Dermis lymphatic vessel endothelial cell (primary cell): Measurements from ENCODE around the gene KIAA1210. TPM values are rescaled to one million over a fixed set of nuclear protein-coding genes. Genes with fewer than 3 reads are reported as not detected.

Experiments
- total RNA-seq: library from RNA; depleted of rRNA; stranded (reverse); fragments of >200 nt; gene quantifications from 2 replicates; pipeline ENCODE4 v1.2.1, GENCODE V29; 2014

Gene KIAA1210
- total RNA-seq, result not detected in 2 replicates

DNA sequence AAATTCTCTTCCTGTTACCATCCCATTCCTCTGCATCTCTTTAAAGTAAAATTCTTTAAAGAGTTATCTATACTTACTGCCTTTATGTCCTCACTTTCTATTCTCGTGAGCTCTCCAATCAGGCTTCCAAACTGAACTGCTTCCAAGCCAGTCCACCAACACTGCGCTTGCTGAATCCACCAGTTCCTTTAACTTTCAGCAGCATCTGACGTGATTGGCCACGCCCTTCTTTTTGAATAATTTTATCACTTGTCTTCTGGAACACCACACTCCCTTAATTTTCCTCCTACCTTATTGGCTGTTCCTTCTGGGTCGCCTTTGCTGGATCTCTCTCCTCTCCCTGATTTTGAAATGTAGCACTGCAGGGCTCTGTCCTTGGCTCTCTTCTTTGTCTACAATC, at the start of gene KIAA1210:
Gene KIAA1210 (minus strand): TSS at position 163 of the 400 bp plus-strand sequence. CDS start 4,170 bp downstream, outside the sequence.

DNA sequence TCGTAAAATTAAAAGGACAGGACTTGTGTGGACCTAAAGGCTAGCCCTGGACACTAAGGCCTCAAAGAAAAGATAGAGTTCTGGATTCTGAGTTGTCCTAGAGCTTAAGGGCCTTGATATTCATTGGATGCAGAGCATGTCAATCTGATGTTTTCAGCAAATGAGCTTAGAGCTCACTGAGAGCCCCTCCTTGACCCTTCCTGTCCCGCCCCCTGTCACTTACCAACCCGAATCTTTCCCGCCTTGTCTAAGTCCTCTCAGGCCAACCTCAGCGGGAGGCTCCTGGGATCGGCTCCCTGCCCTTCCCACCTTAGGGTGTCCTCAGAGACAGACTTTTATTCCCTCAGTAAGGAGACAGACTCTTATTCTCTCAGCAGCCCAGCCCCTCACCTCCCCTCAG, 54.9 kb downstream of the KIAA1210 start, which contains the start of gene CT47C1:
Gene CT47C1 (plus strand): TSS at position 250 of the 400 bp plus-strand sequence. CDS start 233 bp downstream, outside the sequence.

Other genes with a start within 250 kb of the KIAA1210 start
- gene LONRF3, start 153.2 kb downstream of the KIAA1210 start, total RNA-seq, result 37.7 and 56.0 TPM in 2 replicates
- gene CT47C1, start 54.8 kb downstream of the KIAA1210 start, total RNA-seq, result not detected in 2 replicates
- gene PGRMC1, start 108.5 kb upstream of the KIAA1210 start, total RNA-seq, result 86.9 and 95.3 TPM in 2 replicates